SW480 (cell line): ENCODE results near the gene CDY2B.
"Not testable (repeated sequence)": the region's sequence is repeated elsewhere in the genome, so short reads cannot be mapped to it uniquely, and the experiment has no call there.

ENCODE experiments used
- DNase-seq: peaks from one replicate; pipeline ENCODE4 v3.0.0-alpha.2; 2016; ENCODE audit warnings: low spot score

Gene CDY2B

DNA sequence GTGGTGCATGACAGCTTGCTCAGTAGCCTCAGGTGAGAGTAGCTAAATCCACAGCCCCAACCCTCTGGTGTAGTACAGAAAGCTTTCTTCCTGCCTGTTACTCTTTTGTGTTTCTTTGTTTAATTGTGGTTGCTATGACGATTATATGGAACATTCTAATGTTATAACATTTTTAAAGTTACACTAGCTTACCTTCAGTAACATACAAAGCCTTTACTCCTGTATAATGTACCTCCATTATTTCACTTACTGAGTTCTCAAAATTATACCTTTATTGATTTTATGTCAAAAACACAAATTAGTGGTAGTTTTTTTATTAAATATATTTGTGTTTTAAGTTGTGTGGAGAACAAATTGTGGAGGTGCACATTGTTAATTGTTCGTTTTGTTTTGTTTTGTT lies at the start of gene CDY2B:
Gene CDY2B, minus strand, starts transcription at position 101 of the 400 bp plus-strand sequence. CDS start 328 bp downstream, outside the sequence.
- not testable (repeated sequence) for DNase-seq

DNA sequence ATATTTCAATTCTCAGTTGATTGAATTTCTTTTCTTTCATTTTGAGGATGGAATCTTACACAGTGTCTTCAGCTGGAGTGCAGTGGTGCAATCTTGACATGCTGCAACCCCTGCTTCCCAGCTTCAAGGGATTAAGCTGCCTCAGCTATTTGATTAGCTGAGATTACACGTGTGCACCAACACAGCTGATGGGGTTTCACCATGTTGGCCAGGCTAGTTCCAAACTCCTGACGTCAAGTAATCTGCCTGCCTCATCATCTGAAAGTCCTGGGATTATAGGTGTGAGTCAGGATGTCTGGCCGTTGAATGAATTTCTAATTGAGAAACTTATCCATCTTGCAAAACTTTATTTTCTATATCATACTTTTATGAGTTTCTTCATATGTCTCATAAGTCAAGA lies 28.0 kb upstream of the CDY2B start:
- not testable (repeated sequence) for DNase-seq

DNA sequence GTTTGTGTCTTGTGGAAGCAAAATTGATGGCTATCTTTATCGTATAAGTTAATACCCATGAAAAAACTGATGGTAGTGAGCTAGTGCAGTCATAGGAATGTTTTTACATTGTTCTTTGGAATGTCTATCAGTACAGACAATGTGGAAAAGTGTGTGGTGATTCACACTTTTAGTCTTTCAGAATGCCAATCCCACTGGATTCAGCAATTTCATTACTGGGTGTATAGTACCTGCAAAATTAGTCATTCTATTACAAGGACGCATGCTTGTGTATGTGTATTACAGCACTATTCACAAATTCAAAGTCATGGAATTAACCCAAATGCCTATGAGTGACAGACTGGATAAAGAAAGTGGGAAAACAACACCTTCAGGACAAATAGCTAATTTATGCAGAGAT lies 27.3 kb upstream of the CDY2B start:
- DNase-seq: not testable (repeated sequence)

GRCh38 chrY:17881697-17882096 lies 1.7 kb upstream of the CDY2B start:
- not testable (repeated sequence) for DNase-seq

DNA sequence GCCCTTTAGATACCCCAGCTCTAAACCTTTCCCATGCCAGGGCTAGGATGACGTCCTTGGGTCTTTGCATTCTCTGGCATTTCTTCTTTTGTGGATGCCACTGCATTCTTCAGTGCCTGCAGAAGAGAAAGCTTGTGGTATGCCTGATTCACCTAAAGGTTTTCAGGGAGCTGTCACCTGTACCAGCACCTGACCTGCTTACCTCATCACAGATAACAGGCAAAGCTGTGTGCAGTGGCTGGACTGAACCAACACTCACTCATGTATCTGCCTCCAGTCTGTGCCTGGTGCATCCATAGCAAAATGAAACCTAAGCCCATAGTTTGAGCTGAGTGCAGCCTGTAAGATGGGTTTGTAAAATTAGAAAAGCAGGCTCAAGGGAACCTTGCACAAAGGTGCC lies 3.3 kb downstream of the CDY2B start:
- not testable (repeated sequence) for DNase-seq

DNA sequence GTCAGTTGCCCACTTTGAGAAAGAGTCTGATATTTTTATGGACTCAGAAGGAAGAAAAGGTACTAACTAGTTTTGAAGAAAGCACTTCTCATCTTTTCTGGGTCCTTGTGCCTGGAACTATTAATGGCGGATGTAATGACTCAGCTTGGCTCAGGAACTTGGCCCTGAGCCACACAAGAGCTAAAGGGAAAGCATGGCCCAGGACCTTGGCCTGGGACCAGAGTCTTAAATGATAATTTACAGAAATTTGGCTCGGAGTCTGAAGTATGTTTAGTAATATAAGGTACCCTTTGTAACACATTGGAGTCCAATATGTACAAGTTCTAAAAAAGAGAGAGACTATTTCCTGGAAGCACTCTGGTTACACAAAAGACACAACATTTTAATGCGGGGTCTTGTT lies 4.6 kb downstream of the CDY2B start:
- DNase-seq: not testable (repeated sequence)

- not testable (repeated sequence) for DNase-seq
Observed at GRCh38 chrY:17871194-17871903, 8.7 kb downstream of the CDY2B start.

DNA sequence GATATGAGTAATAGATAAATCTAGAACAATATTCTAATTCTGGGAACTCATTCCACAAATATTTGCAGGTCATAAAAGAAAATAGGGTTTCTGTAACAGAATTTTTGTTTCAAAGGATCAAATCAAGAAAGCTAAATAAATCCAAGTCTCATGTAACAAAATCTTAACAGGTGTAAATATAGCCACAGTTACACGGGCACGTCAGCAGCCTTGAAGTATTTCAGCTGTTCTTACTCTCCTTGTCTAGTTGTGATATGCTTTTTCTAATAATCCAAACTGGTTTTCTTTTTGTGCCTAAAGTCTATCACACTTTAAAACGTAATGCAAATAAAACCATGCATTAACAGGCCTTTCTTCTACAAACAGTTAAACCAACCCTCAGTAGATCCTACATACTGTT lies 9.3 kb downstream of the CDY2B start:
- not testable (repeated sequence) for DNase-seq

DNA sequence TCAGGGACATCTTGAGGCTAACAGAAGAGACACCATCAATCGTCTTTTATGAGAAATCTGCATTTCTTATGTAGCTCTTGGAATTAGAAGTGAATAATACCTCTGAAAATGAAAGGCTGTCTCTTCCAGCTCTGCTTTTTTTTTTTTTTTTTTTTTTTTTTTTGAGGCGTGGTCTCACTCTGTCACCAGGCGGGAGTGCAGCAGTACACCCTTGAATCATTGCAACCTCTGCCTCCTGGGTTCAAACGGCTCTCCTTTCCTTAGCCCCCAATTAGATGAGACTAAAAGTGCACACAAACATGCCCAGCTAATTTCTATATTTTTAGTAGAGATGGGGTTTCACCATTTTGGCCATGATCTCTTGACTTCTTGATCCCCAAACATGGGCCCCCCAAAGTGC lies 12.2 kb downstream of the CDY2B start:
- not testable (repeated sequence) for DNase-seq

- DNase-seq: not testable (repeated sequence)
Observed at GRCh38 chrY:17860634-17861033, 19.4 kb downstream of the CDY2B start.

DNA sequence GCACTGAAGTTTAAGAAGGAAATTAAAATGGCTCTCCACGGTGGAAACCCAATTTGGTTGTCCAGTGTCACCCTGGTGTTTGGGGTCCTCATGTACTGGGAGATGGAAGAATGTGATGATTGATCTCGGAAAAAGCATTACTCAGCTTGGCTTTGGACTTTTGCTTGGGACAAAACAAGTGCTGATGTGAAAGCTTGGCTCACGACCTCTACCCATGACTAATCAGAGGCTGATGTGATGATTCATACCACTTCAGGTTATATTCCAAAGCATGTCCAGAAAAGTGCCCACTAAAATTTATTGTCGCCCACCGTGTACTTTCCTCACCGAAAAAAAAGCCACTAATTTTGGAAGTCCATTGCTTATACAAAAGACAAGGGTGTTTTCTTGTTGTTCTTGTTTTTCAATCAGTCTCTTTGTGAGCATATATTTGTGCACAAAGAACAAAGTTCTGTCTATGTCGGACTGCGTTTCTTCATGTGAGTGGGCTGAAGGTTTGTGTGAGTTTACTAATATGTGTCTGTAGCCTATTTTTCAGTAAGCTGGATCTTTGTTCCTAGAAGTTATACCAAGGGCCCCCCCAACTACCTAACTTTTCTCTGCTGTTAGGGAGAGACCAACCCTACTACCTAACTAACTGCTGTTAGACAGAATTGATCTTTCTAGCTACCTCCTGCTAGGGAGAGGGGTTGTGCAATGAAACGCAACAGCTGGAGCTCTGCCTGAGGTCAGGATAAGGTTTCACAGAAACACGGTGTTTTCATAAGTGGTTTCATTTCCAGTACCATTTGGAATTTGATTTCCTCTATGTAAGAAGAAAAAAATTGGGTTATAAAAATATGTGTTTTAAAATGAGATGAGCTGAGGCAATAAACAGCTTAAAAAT lies 22.8 kb downstream of the CDY2B start:
- not testable (repeated sequence) for DNase-seq

- DNase-seq: not testable (repeated sequence)
Observed at GRCh38 chrY:17856508-17856907, 23.5 kb downstream of the CDY2B start.

DNA sequence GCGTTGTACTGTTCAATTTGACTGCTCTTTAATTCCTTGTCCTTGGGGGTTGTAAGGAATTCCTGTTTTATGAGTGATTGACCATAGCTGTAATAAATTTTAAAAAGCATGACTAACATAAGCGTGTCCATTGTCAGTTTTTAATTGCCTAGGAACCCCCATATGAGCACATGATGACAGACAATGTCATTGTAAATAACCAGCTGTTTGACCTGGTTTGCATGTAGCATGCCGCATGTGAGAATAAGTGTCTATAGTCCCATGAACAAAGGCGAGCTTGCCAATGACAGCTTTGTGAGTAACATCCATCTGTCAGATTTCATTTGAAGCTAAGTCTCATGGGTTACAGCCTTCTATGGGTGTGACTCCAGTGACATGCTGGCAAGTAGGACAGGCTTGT lies 30.9 kb downstream of the CDY2B start:
- not testable (repeated sequence) for DNase-seq

DNA sequence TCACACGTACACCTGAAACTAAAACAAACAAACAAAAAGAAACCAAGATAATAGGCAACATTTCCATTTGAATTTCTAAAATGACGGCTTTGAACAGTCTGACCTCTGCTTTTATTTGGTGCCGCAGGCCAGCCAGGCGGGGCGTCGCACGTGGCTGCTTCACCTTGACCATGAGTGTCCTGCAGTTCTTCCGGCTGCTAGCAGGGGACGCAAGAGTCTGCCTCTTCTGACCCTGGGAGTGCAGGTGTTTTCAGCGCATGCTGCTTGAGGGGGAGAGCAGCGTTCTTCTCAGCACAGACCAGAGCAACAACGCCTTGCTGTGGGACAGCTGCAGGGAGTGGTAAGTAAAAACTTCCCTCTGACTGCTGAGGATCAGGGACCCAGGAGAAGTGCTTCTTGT lies 47.9 kb downstream of the CDY2B start:
- DNase-seq: not testable (repeated sequence)
